ENCODE results near the gene LAMB2.

DNA sequence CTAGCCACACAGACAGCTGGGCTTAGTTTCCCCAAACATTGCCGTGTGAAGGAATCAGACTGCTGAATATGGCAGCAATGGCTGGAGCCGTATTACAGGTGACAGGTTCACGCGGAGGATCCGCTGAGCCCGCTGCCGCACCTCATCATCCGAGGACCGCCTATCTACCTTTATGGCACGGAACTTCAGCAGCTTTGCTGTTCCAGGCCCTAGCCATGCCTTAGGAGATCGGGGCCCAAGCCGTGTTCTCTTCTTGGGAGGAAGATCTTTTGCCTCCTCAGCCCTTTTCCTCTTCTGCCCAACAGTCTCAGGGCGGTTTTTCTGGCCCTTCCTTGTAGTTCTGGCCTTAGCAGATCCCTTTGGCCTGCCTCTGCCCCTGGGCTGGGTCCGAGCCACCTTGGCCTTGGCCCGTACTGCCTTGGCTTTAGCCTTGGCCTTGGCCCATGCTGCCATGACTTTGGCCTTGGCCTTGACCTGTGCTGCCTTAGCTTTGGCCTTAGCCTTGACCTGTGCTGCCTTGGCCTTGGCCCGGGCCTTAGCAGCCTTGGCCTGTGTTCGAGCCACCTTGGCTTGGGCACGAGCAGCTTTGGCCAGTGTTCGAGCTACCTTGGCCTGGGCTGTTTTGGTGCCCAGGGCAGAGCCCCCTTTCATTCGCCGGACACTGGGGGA is 30.0 kb upstream of the LAMB2 start:
- TF ChIP-seq, protein P1, sequence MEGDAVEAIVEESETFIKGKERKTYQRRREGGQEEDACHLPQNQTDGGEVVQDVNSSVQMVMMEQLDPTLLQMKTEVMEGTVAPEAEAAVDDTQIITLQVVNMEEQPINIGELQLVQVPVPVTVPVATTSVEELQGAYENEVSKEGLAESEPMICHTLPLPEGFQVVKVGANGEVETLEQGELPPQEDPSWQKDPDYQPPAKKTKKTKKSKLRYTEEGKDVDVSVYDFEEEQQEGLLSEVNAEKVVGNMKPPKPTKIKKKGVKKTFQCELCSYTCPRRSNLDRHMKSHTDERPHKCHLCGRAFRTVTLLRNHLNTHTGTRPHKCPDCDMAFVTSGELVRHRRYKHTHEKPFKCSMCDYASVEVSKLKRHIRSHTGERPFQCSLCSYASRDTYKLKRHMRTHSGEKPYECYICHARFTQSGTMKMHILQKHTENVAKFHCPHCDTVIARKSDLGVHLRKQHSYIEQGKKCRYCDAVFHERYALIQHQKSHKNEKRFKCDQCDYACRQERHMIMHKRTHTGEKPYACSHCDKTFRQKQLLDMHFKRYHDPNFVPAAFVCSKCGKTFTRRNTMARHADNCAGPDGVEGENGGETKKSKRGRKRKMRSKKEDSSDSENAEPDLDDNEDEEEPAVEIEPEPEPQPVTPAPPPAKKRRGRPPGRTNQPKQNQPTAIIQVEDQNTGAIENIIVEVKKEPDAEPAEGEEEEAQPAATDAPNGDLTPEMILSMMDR (conservative IDR thresholded peaks at IDR 0.05; ENCODE audit: low read length): no peak
- no peak for TF ChIP-seq EZH2phosphoT487 (IDR thresholded peaks at IDR 0.05; ENCODE audit: borderline replicate concordance, low read depth, low read length)

Data from OCI-LY7 (cell line).